Fibroblast of skin of left quadriceps (primary cell): ENCODE data around the gene SLC13A2.
"Not testable (repeated sequence)": the region's sequence is repeated elsewhere in the genome, so short reads cannot be mapped to it uniquely, and the experiment has no call there.

Experiments used
- DNase-seq, 2 experiments: peaks; one replicate each; pipeline ENCODE4 v3.0.0-alpha.2; 2013; ENCODE audit warnings: low read depth in 2 of 2

The SLC13A2 gene

GRCh38 chr17:28473542-28473941, at the start of gene SLC13A2:
SLC13A2 (plus strand) TSS chr17:28473644; CDS start chr17:28473713, 69 bp downstream.
- no peak for DNase-seq

GRCh38 chr17:28425206-28425605, 48.2 kb upstream of the SLC13A2 start:
- DNase-seq, result no peak

- no peak for DNase-seq
Observed at GRCh38 chr17:28426081-28426519, 47.3 kb upstream of the SLC13A2 start.

- peak; percentile 19 to 25 for DNase-seq
Observed at GRCh38 chr17:28427371-28427770, 46.1 kb upstream of the SLC13A2 start.

GRCh38 chr17:28427982-28428381, 45.5 kb upstream of the SLC13A2 start:
- not testable (repeated sequence) for DNase-seq

- DNase-seq, result no peak
Observed at GRCh38 chr17:28433721-28434120, 39.7 kb upstream of the SLC13A2 start.

- DNase-seq, result not testable (repeated sequence)
Observed at GRCh38 chr17:28434326-28434725, 39.1 kb upstream of the SLC13A2 start.

- DNase-seq, result no peak
Observed at GRCh38 chr17:28443901-28444638, 29.4 kb upstream of the SLC13A2 start.

- DNase-seq, result no peak
Observed at GRCh38 chr17:28446716-28447395, 26.6 kb upstream of the SLC13A2 start.

- DNase-seq, result no peak
Observed at GRCh38 chr17:28447396-28447760, 26.1 kb upstream of the SLC13A2 start.

GRCh38 chr17:28449859-28450258, 23.6 kb upstream of the SLC13A2 start:
- DNase-seq, result no peak

- no peak for DNase-seq
Observed at GRCh38 chr17:28457890-28458289, 15.6 kb upstream of the SLC13A2 start.

GRCh38 chr17:28458881-28459280, 14.6 kb upstream of the SLC13A2 start:
- not testable (repeated sequence) for DNase-seq

- DNase-seq, result no peak
Observed at GRCh38 chr17:28460901-28461300, 12.5 kb upstream of the SLC13A2 start.

GRCh38 chr17:28466001-28466400, 7.4 kb upstream of the SLC13A2 start:
- DNase-seq, result no peak

- no peak for DNase-seq
Observed at GRCh38 chr17:28466521-28467048, 6.9 kb upstream of the SLC13A2 start.

GRCh38 chr17:28467456-28468025, 5.9 kb upstream of the SLC13A2 start:
- peak; percentile 39 to 44 for DNase-seq

- not testable (repeated sequence) for DNase-seq
Observed at GRCh38 chr17:28468033-28468735, 5.3 kb upstream of the SLC13A2 start.

GRCh38 chr17:28468781-28469180, 4.7 kb upstream of the SLC13A2 start:
- no peak for DNase-seq

- DNase-seq, result no peak
Observed at GRCh38 chr17:28469376-28469775, 4.1 kb upstream of the SLC13A2 start.

- no peak for DNase-seq
Observed at GRCh38 chr17:28470266-28470913, 3.1 kb upstream of the SLC13A2 start.
